Uterus (tissue), 4 donors: Measurements from ENCODE around the gene SFSWAP. TPM values are rescaled to one million over a fixed set of nuclear protein-coding genes. Genes with fewer than 3 reads are reported as not detected.

Source experiments
- DNase-seq, 2 donors: peaks; one replicate each; pipeline ENCODE4 v3.0.0-alpha.2; 2019 to 2020
- H3K27ac ChIP-seq, 2 donors: fragments of 200-600 bp; sonication (generic); 1 replicate in 1 of 2; 2 replicates in 1 of 2; pipeline ENCODE4 v1.5.1; 2016 to 2018
- H3K27me3 ChIP-seq, 2 donors: fragments of 200-600 bp; sonication (generic); one replicate each; pipeline ENCODE4 v1.5.1; 2018 to 2019; ENCODE audit warnings: control low read depth in 1 of 2
- H3K36me3 ChIP-seq, 2 donors: fragments of 200-600 bp; sonication (generic); one replicate each; pipeline ENCODE4 v1.5.1; 2019; ENCODE audit warnings: control low read depth in 1 of 2
- H3K4me1 ChIP-seq, 2 donors: fragments of 200-600 bp; sonication (generic); one replicate each; pipeline ENCODE4 v1.5.1; 2018 to 2019; ENCODE audit warnings: control low read depth in 1 of 2
- H3K4me3 ChIP-seq, 2 donors: fragments of 200-600 bp; sonication (generic); 1 replicate in 1 of 2; 2 replicates in 1 of 2; pipeline ENCODE4 v1.5.1; 2018 to 2019; ENCODE audit warnings: mild to moderate bottlenecking in 1 of 2
- H3K9me3 ChIP-seq, 2 donors: fragments of 200-600 bp; sonication (generic); one replicate each; pipeline ENCODE4 v1.5.1; 2019; ENCODE audit warnings: control low read depth in 1 of 2
- CTCF ChIP-seq, 4 experiments: fragments of 200-600 bp in 2 of 4; fragments of 450-650 bp in 2 of 4; sonication (generic) in 2 of 4; IDR thresholded peaks; one replicate each; pipeline ENCODE4 v1.5.1; 2016 to 2019; ENCODE audit warnings: antibody characterized with exemption in 4 of 4, mild to moderate bottlenecking in 2 of 4, moderate library complexity in 1 of 4
- POLR2A ChIP-seq, 2 donors: fragments of 450-650 bp; IDR thresholded peaks; one replicate each; pipeline ENCODE4 v1.6.1; 2016; ENCODE audit warnings: antibody characterized with exemption in 2 of 2, mild to moderate bottlenecking in 1 of 2, moderate library complexity in 1 of 2
- intact Hi-C: fragments of 100-400 bp; cut with DNase I; formaldehyde crosslinking; loops from one replicate; pipeline ENCODE4 v1.15.1; 2023; ENCODE audit warnings: low total_unique reads
- total RNA-seq, 4 donors: library from RNA; depleted of rRNA in 3 of 4; stranded (reverse); fragments of >200 nt in 3 of 4; gene quantifications; one replicate each; pipeline versions ENCODE4 v1.1.0 to v1.2.4, GENCODE V29; 2014 to 2023
- donor health status: DM: yes; HTN: yes; CAD: no.

Gene SFSWAP
- total RNA-seq, 4 donors from 2014 or later = 25.3 to 78.1 (median 55.2) TPM

GRCh38 chr12:131716282-131716681, 5.4 kb downstream of the SFSWAP start:
- no peak for TF ChIP-seq POLR2A (IDR thresholded peaks at IDR 0.05)
- TF ChIP-seq CTCF (IDR thresholded peaks at IDR 0.05) = no peak
- DNase-seq = no peak
- intact Hi-C loops = no loop called here
- Histone ChIP-seq H3K9me3 (no peaks in the 10 kb centered on the region), H3K27ac (no peak overlapping the region), H3K4me3 (no peak overlapping the region), H3K36me3 (no peaks in the 10 kb centered on the region), H3K27me3 (no peaks in the 10 kb centered on the region), H3K4me1 (peaks cover 9 to 11% of the 10 kb centered on the region in 2 donors)

- Histone ChIP-seq H3K4me3 (no peak overlapping the region), H3K36me3 (no peaks in the 10 kb centered on the region), H3K27me3 (no peaks in the 10 kb centered on the region), H3K9me3 (no peaks in the 10 kb centered on the region), H3K4me1 (no peaks in the 10 kb centered on the region), H3K27ac (no peak overlapping the region)
- no peak for DNase-seq
- no peak for TF ChIP-seq CTCF (IDR thresholded peaks at IDR 0.05)
- TF ChIP-seq POLR2A (IDR thresholded peaks at IDR 0.05) = no peak
- intact Hi-C loops = no loop called here
Observed at GRCh38 chr12:131720241-131720640, 9.4 kb downstream of the SFSWAP start.

- Histone ChIP-seq H3K27me3 (no peaks in the 10 kb centered on the region), H3K9me3 (no peaks in the 10 kb centered on the region), H3K4me1 (no peaks in the 10 kb centered on the region), H3K4me3 (no peak overlapping the region), H3K27ac (no peak overlapping the region), H3K36me3 (no peaks in the 10 kb centered on the region)
- no peak for TF ChIP-seq POLR2A (IDR thresholded peaks at IDR 0.05)
- TF ChIP-seq CTCF (IDR thresholded peaks at IDR 0.05) = no peak
- no peak for DNase-seq
- intact Hi-C loops = no loop called here
Observed at GRCh38 chr12:131720921-131721320, 10.0 kb downstream of the SFSWAP start.

GRCh38 chr12:131721548-131721947, 10.7 kb downstream of the SFSWAP start:
- Histone ChIP-seq H3K4me3 (no peak overlapping the region), H3K4me1 (no peaks in the 10 kb centered on the region), H3K27me3 (no peaks in the 10 kb centered on the region), H3K9me3 (no peaks in the 10 kb centered on the region), H3K27ac (no peak overlapping the region), H3K36me3 (no peaks in the 10 kb centered on the region)
- DNase-seq = no peak
- TF ChIP-seq CTCF (IDR thresholded peaks at IDR 0.05) (no peak), POLR2A (IDR thresholded peaks at IDR 0.05) (no peak)
- intact Hi-C loops = no loop called here

- Histone ChIP-seq H3K27me3 (no peaks in the 10 kb centered on the region), H3K4me1 (no peaks in the 10 kb centered on the region), H3K4me3 (no peak overlapping the region), H3K9me3 (no peaks in the 10 kb centered on the region), H3K27ac (no peak overlapping the region), H3K36me3 (no peaks in the 10 kb centered on the region)
- intact Hi-C loops = no loop called here
- DNase-seq = no peak
- TF ChIP-seq POLR2A (IDR thresholded peaks at IDR 0.05) (no peak), CTCF (IDR thresholded peaks at IDR 0.05) (no peak)
Observed at GRCh38 chr12:131723532-131723931, 12.6 kb downstream of the SFSWAP start.
